ENCODE results near the gene TIE1.
"Not testable (repeated sequence)": the region's sequence is repeated elsewhere in the genome, so short reads cannot be mapped to it uniquely, and the experiment has no call there.

The TIE1 gene

GRCh38 chr1:43367904-43368645, 67.3 kb downstream of the TIE1 start, which contains the start of gene ELOVL1:
Gene ELOVL1 (minus strand): TSS chr1:43368011. CDS start chr1:43365609, 2,402 bp downstream.
- Histone ChIP-seq H3K27ac (ENCODE audit: insufficient read depth, low read length, poor library complexity, severe bottlenecking) (peak within 1 kb of the TSS; percentile 72), H3K27me3 (replicated peaks; ENCODE audit: control insufficient read depth, insufficient read depth, low read length, poor library complexity, severe bottlenecking) (no peaks in the 10 kb centered on the region), H3K9me3 (ENCODE audit: control insufficient read depth, low read length) (no peaks in the 10 kb centered on the region), H3K36me3 (ENCODE audit: control insufficient read depth, insufficient read depth, low read length) (peaks cover 22% of the 10 kb centered on the region), H3K4me3 (ENCODE audit: insufficient read depth, low read depth, low read length, poor library complexity, severe bottlenecking) (peak within 1 kb of the TSS; percentile 74), H3K4me1 (ENCODE audit: control insufficient read depth, insufficient read depth, low read length, poor library complexity, severe bottlenecking) (peaks cover 15% of the 10 kb centered on the region)
- peak; percentile 68 to 79 (median 73) for DNase-seq

GRCh38 chr1:43368646-43369020, 67.9 kb downstream of the TIE1 start:
- DNase-seq: no peak
- Histone ChIP-seq H3K4me1 (ENCODE audit: control insufficient read depth, insufficient read depth, low read length, poor library complexity, severe bottlenecking) (peaks cover 15% of the 10 kb centered on the region), H3K9me3 (ENCODE audit: control insufficient read depth, low read length) (no peaks in the 10 kb centered on the region), H3K27me3 (replicated peaks; ENCODE audit: control insufficient read depth, insufficient read depth, low read length, poor library complexity, severe bottlenecking) (no peaks in the 10 kb centered on the region), H3K4me3 (ENCODE audit: insufficient read depth, low read depth, low read length, poor library complexity, severe bottlenecking) (peak overlapping the region; percentile 67), H3K27ac (ENCODE audit: insufficient read depth, low read length, poor library complexity, severe bottlenecking) (peak overlapping the region; percentile 72), H3K36me3 (ENCODE audit: control insufficient read depth, insufficient read depth, low read length) (peaks cover 16% of the 10 kb centered on the region)

GRCh38 chr1:43369779-43370178, 69.0 kb downstream of the TIE1 start:
- H3K9me3 ChIP-seq (ENCODE audit: control insufficient read depth, low read length); H3K4me3 ChIP-seq (ENCODE audit: insufficient read depth, low read depth, low read length, poor library complexity, severe bottlenecking): not testable (repeated sequence)
- H3K4me1 ChIP-seq (ENCODE audit: control insufficient read depth, insufficient read depth, low read length, poor library complexity, severe bottlenecking): peaks cover 15% of the 10 kb centered on the region

GRCh38 chr1:43370564-43370963, 69.8 kb downstream of the TIE1 start:
- H3K36me3 ChIP-seq (ENCODE audit: control insufficient read depth, insufficient read depth, low read length): no peaks in the 10 kb centered on the region
- DNase-seq: no peak
- H3K27ac ChIP-seq (ENCODE audit: insufficient read depth, low read length, poor library complexity, severe bottlenecking): no peak overlapping the region
- H3K9me3 ChIP-seq (ENCODE audit: control insufficient read depth, low read length): no peaks in the 10 kb centered on the region
- no peaks in the 10 kb centered on the region for H3K27me3 ChIP-seq (replicated peaks; ENCODE audit: control insufficient read depth, insufficient read depth, low read length, poor library complexity, severe bottlenecking)
- H3K4me1 ChIP-seq (ENCODE audit: control insufficient read depth, insufficient read depth, low read length, poor library complexity, severe bottlenecking): peaks cover 15% of the 10 kb centered on the region
- no peak overlapping the region for H3K4me3 ChIP-seq (ENCODE audit: insufficient read depth, low read depth, low read length, poor library complexity, severe bottlenecking)

More at GRCh38 chr1:43369779-43370178, 69.0 kb downstream of the TIE1 start:
- not testable (repeated sequence) for H3K27ac ChIP-seq (ENCODE audit: insufficient read depth, low read length, poor library complexity, severe bottlenecking); DNase-seq; H3K27me3 ChIP-seq (replicated peaks; ENCODE audit: control insufficient read depth, insufficient read depth, low read length, poor library complexity, severe bottlenecking); H3K36me3 ChIP-seq (ENCODE audit: control insufficient read depth, insufficient read depth, low read length)

GRCh38 chr1:43372172-43372571, 71.4 kb downstream of the TIE1 start:
- Histone ChIP-seq H3K36me3 (ENCODE audit: control insufficient read depth, insufficient read depth, low read length) (no peaks in the 10 kb centered on the region), H3K4me1 (ENCODE audit: control insufficient read depth, insufficient read depth, low read length, poor library complexity, severe bottlenecking) (peaks cover 5% of the 10 kb centered on the region), H3K9me3 (ENCODE audit: control insufficient read depth, low read length) (no peaks in the 10 kb centered on the region), H3K27me3 (replicated peaks; ENCODE audit: control insufficient read depth, insufficient read depth, low read length, poor library complexity, severe bottlenecking) (no peaks in the 10 kb centered on the region), H3K27ac (ENCODE audit: insufficient read depth, low read length, poor library complexity, severe bottlenecking) (no peak overlapping the region), H3K4me3 (ENCODE audit: insufficient read depth, low read depth, low read length, poor library complexity, severe bottlenecking) (no peak overlapping the region)
- DNase-seq: no peak
